Measurements from ENCODE around the gene CIAO2B.

CIAO2B gene

DNA sequence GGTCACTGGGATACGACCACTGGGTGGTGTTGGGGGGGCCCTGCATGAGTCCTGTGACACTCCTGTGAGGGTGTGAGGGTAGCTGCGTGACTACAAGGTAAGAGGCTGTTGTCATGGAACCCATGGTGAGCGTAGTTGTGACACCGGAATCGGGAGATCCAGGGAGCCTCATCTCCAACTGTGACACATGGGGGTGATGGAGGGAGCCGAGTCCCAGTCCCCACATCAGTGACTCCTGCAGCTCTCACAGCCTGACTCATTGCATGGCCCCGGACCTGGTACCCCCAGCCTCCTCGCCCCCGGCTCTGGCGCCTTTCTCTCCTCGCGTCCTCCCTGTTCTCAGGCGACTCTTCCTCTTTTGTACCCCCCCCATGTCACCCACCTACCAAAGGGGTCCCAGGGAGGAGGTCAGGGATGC lies 29.8 kb downstream of the CIAO2B start:
- no peaks in the 10 kb centered on the region for H3K79me2 ChIP-seq (ENCODE audit: insufficient read depth, low read length)
- H3K9me2 ChIP-seq (replicated peaks; ENCODE audit: low read depth, low read length) = no peaks in the 10 kb centered on the region
- H3K27me3 ChIP-seq (ENCODE audit: insufficient read depth, low read length, poor library complexity, severe bottlenecking) = no peaks in the 10 kb centered on the region
- no peak overlapping the region for H3K4me3 ChIP-seq (ENCODE audit: low read length, poor library complexity, severe bottlenecking)
- no peak for TF ChIP-seq EZH2phosphoT487 (IDR thresholded peaks at IDR 0.05; ENCODE audit: borderline replicate concordance)
- TF ChIP-seq, protein P1, sequence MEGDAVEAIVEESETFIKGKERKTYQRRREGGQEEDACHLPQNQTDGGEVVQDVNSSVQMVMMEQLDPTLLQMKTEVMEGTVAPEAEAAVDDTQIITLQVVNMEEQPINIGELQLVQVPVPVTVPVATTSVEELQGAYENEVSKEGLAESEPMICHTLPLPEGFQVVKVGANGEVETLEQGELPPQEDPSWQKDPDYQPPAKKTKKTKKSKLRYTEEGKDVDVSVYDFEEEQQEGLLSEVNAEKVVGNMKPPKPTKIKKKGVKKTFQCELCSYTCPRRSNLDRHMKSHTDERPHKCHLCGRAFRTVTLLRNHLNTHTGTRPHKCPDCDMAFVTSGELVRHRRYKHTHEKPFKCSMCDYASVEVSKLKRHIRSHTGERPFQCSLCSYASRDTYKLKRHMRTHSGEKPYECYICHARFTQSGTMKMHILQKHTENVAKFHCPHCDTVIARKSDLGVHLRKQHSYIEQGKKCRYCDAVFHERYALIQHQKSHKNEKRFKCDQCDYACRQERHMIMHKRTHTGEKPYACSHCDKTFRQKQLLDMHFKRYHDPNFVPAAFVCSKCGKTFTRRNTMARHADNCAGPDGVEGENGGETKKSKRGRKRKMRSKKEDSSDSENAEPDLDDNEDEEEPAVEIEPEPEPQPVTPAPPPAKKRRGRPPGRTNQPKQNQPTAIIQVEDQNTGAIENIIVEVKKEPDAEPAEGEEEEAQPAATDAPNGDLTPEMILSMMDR (conservative IDR thresholded peaks at IDR 0.05; ENCODE audit: low read length) = no peak
- H3K36me3 ChIP-seq (ENCODE audit: insufficient read depth, low read length) = no peaks in the 10 kb centered on the region
- no peak overlapping the region for H3K4me2 ChIP-seq (ENCODE audit: low read depth, low read length, poor library complexity, severe bottlenecking)
- no peak overlapping the region for H2AFZ ChIP-seq (ENCODE audit: low read length)
- H4K20me1 ChIP-seq (ENCODE audit: insufficient read depth, low read length, poor library complexity, severe bottlenecking) = no peaks in the 10 kb centered on the region
- H3K4me1 ChIP-seq (ENCODE audit: insufficient read depth, low read length, poor library complexity, severe bottlenecking) = peaks cover 14% of the 10 kb centered on the region
- H3K9ac ChIP-seq (ENCODE audit: low read depth, low read length, poor library complexity, severe bottlenecking) = no peak overlapping the region
- H3F3A ChIP-seq (ENCODE audit: low read depth) = no peaks in the 10 kb centered on the region
- no peaks in the 10 kb centered on the region for H3K9me3 ChIP-seq (ENCODE audit: insufficient read depth, low read depth, low read length)

DNA sequence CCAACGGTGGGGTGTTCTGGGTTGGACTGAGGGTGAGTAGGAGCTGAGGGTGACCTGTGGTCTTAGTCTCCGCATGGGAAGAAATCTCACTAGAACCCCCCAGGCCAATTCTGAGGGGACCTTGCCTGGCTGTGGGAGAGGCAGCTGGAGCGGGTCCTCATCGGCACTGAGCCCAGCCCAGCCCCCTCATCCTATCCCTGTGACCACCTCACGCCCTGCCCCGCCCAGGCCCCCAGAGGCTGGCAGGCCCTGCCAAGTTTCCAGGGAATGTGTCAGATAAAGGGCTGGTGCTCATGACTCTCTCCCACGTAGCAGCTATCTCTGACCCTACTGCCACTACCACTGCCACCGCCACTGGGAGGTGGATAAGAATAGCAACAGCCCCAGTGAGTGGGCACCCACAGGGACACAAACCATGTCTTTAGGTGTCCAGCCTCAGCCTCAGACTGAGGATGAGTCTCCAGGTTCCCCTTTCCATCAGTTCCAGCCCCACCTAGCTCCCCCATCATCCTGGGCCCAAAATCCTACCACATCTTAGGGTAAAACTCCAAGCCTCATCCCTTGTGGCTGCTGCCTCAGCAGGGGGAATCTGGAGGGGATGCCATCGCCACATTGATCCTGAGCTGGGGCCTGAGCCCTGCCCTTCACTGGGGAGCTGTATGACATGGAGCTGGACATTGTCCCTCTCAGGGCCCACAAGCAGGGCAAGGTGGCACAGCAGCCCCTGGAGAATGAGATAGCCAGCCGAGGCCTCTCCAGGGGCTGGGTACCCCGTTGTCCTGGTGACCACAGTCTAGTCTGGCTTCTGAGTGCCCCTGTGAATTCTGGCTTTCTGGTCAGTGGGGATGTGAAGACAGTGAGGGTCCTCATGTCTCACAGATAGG lies 30.4 kb downstream of the CIAO2B start:
- Histone ChIP-seq H3K9me2 (replicated peaks; ENCODE audit: low read depth, low read length) (no peaks in the 10 kb centered on the region), H3K4me2 (ENCODE audit: low read depth, low read length, poor library complexity, severe bottlenecking) (no peak overlapping the region), H4K20me1 (ENCODE audit: insufficient read depth, low read length, poor library complexity, severe bottlenecking) (no peaks in the 10 kb centered on the region), H3K79me2 (ENCODE audit: insufficient read depth, low read length) (no peaks in the 10 kb centered on the region), H3F3A (ENCODE audit: low read depth) (no peaks in the 10 kb centered on the region), H3K27me3 (ENCODE audit: insufficient read depth, low read length, poor library complexity, severe bottlenecking) (no peaks in the 10 kb centered on the region), H3K9ac (ENCODE audit: low read depth, low read length, poor library complexity, severe bottlenecking) (no peak overlapping the region), H3K4me1 (ENCODE audit: insufficient read depth, low read length, poor library complexity, severe bottlenecking) (peaks cover 14% of the 10 kb centered on the region), H3K36me3 (ENCODE audit: insufficient read depth, low read length) (no peaks in the 10 kb centered on the region), H3K4me3 (ENCODE audit: low read length, poor library complexity, severe bottlenecking) (no peak overlapping the region), H2AFZ (ENCODE audit: low read length) (no peak overlapping the region), H3K9me3 (ENCODE audit: insufficient read depth, low read depth, low read length) (no peaks in the 10 kb centered on the region)
- TF ChIP-seq, protein P1 (conservative IDR thresholded peaks at IDR 0.05; ENCODE audit: low read length) = no peak
- TF ChIP-seq EZH2phosphoT487 (IDR thresholded peaks at IDR 0.05; ENCODE audit: borderline replicate concordance) = no peak

DNA sequence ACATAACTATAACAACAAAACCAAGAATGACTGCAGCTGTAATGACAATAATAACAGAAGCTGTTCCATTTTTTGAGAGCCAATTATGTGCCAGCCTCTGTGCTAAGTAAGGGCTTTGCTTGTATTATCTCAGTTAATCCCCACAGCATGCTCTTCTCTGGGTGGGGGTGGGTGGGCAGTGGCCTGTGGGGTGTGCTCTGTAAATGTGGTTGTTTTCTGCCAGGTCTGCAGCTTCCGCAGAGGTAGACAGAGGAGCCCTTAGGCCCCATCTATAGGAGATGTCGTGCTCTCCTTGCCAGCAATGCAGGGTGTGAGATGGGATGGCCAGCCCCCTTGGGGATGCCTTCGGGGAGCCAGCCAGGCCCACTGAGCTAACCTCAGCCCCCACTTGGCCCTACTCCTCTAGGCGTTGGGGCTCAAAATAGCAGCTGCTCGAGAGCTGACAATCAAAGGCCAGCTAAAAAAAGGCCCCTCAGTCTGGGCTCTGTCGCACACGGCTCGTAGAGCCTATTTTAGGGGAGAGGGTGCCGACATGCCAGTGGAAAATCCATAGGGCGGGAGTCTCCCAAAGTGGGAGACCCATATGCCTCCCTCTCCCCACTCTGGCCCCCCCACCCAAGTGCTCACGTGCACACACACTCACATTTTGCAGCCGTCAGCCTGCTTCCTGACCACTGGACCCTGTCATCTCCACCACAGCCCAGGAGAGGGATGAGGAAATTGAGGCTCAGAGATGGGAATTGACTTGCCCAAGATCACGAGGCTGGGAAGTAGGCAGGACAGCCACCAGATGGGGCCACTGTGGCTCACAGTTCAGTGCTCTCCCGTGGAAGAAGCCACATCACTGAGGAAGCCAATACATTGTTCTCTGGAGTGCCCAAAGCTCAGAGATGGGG lies 31.3 kb downstream of the CIAO2B start:
- no peak overlapping the region for H3K9ac ChIP-seq (ENCODE audit: low read depth, low read length, poor library complexity, severe bottlenecking)
- no peak overlapping the region for H3K4me2 ChIP-seq (ENCODE audit: low read depth, low read length, poor library complexity, severe bottlenecking)

More for the DNA sequence above, 31.3 kb downstream of the CIAO2B start:
- H3K9me2 ChIP-seq (replicated peaks; ENCODE audit: low read depth, low read length) = no peaks in the 10 kb centered on the region
- H3K4me1 ChIP-seq (ENCODE audit: insufficient read depth, low read length, poor library complexity, severe bottlenecking) = peaks cover 14% of the 10 kb centered on the region
- no peaks in the 10 kb centered on the region for H4K20me1 ChIP-seq (ENCODE audit: insufficient read depth, low read length, poor library complexity, severe bottlenecking)
- TF ChIP-seq, protein P1 (conservative IDR thresholded peaks at IDR 0.05; ENCODE audit: low read length) = no peak
- no peak for TF ChIP-seq EZH2phosphoT487 (IDR thresholded peaks at IDR 0.05; ENCODE audit: borderline replicate concordance)
- H3K36me3 ChIP-seq (ENCODE audit: insufficient read depth, low read length) = no peaks in the 10 kb centered on the region
- no peaks in the 10 kb centered on the region for H3F3A ChIP-seq (ENCODE audit: low read depth)
- H3K27me3 ChIP-seq (ENCODE audit: insufficient read depth, low read length, poor library complexity, severe bottlenecking) = no peaks in the 10 kb centered on the region
- H3K4me3 ChIP-seq (ENCODE audit: low read length, poor library complexity, severe bottlenecking) = no peak overlapping the region
- no peak overlapping the region for H2AFZ ChIP-seq (ENCODE audit: low read length)
- H3K79me2 ChIP-seq (ENCODE audit: insufficient read depth, low read length) = no peaks in the 10 kb centered on the region
- H3K9me3 ChIP-seq (ENCODE audit: insufficient read depth, low read depth, low read length) = no peaks in the 10 kb centered on the region
